ENCODE measurements around the gene CACNG6.

Gene CACNG6

DNA sequence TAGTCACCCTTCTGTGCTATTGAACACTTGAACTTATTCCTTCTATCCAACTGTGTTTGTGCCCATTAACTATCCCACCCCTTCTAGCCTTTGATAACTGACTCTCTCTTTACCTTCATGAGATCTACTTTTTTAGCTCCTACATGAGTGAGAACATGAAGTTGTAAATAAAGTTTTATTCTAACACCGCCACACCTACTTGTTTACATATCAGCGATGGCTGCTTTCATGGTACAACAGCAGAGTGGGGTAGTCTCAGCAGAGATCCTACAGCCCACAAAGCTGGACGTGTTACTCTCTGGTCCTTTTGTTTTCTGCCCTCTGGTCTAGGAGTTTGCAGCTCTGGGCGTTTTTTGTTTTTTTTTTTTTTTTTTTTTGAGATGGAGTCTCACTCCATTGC lies 48.6 kb downstream of the CACNG6 start:
- Histone ChIP-seq H4K20me1 (ENCODE audit: insufficient read depth, low read length) (no peaks in the 10 kb centered on the region), H3K9me3 (ENCODE audit: insufficient read depth, low read length) (no peaks in the 10 kb centered on the region), H3K4me1 (ENCODE audit: low read length) (no peaks in the 10 kb centered on the region), H3K79me2 (ENCODE audit: low read length) (no peaks in the 10 kb centered on the region), H3K4me2 (ENCODE audit: low read length) (no peak overlapping the region), H3K4me3 (ENCODE audit: low read length) (no peak overlapping the region), H3K27me3 (ENCODE audit: low read depth, low read length) (no peaks in the 10 kb centered on the region), H2AFZ (ENCODE audit: low read depth, low read length) (no peak overlapping the region), H3K27ac (ENCODE audit: low read length) (no peak overlapping the region), H3K36me3 (replicated peaks; ENCODE audit: low read depth, low read length) (no peaks in the 10 kb centered on the region), H3K9ac (ENCODE audit: low read length) (no peak overlapping the region)
- TF ChIP-seq, protein P1, sequence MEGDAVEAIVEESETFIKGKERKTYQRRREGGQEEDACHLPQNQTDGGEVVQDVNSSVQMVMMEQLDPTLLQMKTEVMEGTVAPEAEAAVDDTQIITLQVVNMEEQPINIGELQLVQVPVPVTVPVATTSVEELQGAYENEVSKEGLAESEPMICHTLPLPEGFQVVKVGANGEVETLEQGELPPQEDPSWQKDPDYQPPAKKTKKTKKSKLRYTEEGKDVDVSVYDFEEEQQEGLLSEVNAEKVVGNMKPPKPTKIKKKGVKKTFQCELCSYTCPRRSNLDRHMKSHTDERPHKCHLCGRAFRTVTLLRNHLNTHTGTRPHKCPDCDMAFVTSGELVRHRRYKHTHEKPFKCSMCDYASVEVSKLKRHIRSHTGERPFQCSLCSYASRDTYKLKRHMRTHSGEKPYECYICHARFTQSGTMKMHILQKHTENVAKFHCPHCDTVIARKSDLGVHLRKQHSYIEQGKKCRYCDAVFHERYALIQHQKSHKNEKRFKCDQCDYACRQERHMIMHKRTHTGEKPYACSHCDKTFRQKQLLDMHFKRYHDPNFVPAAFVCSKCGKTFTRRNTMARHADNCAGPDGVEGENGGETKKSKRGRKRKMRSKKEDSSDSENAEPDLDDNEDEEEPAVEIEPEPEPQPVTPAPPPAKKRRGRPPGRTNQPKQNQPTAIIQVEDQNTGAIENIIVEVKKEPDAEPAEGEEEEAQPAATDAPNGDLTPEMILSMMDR (IDR thresholded peaks at IDR 0.05; ENCODE audit: low read depth, low read length): no peak
- no peak for TF ChIP-seq EZH2phosphoT487 (IDR thresholded peaks at IDR 0.05; ENCODE audit: low read depth)

- no peaks in the 10 kb centered on the region for H3K79me2 ChIP-seq (ENCODE audit: low read length)
- H3K36me3 ChIP-seq (replicated peaks; ENCODE audit: low read depth, low read length): no peaks in the 10 kb centered on the region
- H3K27ac ChIP-seq (ENCODE audit: low read length): no peak overlapping the region
- H3K4me3 ChIP-seq (ENCODE audit: low read length): no peak overlapping the region
- no peaks in the 10 kb centered on the region for H3K27me3 ChIP-seq (ENCODE audit: low read depth, low read length)
- no peak overlapping the region for H3K9ac ChIP-seq (ENCODE audit: low read length)
- H3K9me3 ChIP-seq (ENCODE audit: insufficient read depth, low read length): no peaks in the 10 kb centered on the region
- TF ChIP-seq, protein P1 (IDR thresholded peaks at IDR 0.05; ENCODE audit: low read depth, low read length): no peak
- TF ChIP-seq EZH2phosphoT487 (IDR thresholded peaks at IDR 0.05; ENCODE audit: low read depth): no peak
- no peaks in the 10 kb centered on the region for H4K20me1 ChIP-seq (ENCODE audit: insufficient read depth, low read length)
- H3K4me1 ChIP-seq (ENCODE audit: low read length): no peaks in the 10 kb centered on the region
- no peak overlapping the region for H2AFZ ChIP-seq (ENCODE audit: low read depth, low read length)
- no peak overlapping the region for H3K4me2 ChIP-seq (ENCODE audit: low read length)
Observed at GRCh38 chr19:54041969-54042606, 50.7 kb downstream of the CACNG6 start.

DNA sequence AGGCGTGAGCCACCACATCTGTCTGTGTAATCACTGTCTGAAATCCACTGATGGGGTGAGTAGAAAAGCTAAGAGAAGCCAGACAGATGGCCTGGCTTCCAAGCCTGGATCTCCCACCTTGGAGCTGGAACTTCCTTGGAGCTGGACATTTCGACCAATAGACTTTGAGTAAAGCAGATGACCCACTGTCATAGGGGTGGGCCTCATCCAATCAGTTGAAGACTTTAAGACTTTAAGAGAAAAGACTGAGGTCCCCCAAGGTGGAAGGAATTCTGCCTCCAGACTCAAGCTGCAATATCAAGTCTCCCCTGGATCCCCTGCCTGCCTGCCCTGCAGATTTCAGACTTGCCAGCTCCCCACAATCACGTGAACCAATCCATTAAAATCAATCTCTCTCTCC lies 51.6 kb downstream of the CACNG6 start:
- Histone ChIP-seq H3K79me2 (ENCODE audit: low read length) (no peaks in the 10 kb centered on the region), H2AFZ (ENCODE audit: low read depth, low read length) (no peak overlapping the region), H3K36me3 (replicated peaks; ENCODE audit: low read depth, low read length) (no peaks in the 10 kb centered on the region), H3K27me3 (ENCODE audit: low read depth, low read length) (no peaks in the 10 kb centered on the region), H3K27ac (ENCODE audit: low read length) (no peak overlapping the region), H3K4me2 (ENCODE audit: low read length) (no peak overlapping the region), H3K9ac (ENCODE audit: low read length) (no peak overlapping the region), H3K9me3 (ENCODE audit: insufficient read depth, low read length) (no peaks in the 10 kb centered on the region), H3K4me3 (ENCODE audit: low read length) (no peak overlapping the region), H3K4me1 (ENCODE audit: low read length) (no peaks in the 10 kb centered on the region), H4K20me1 (ENCODE audit: insufficient read depth, low read length) (no peaks in the 10 kb centered on the region)
- TF ChIP-seq, protein P1 (IDR thresholded peaks at IDR 0.05; ENCODE audit: low read depth, low read length): no peak
- TF ChIP-seq EZH2phosphoT487 (IDR thresholded peaks at IDR 0.05; ENCODE audit: low read depth): no peak

- Histone ChIP-seq H3K9ac (ENCODE audit: low read length) (no peak overlapping the region), H3K27me3 (ENCODE audit: low read depth, low read length) (no peaks in the 10 kb centered on the region), H3K4me3 (ENCODE audit: low read length) (no peak overlapping the region), H3K4me1 (ENCODE audit: low read length) (no peaks in the 10 kb centered on the region), H3K4me2 (ENCODE audit: low read length) (no peak overlapping the region), H4K20me1 (ENCODE audit: insufficient read depth, low read length) (no peaks in the 10 kb centered on the region), H3K27ac (ENCODE audit: low read length) (no peak overlapping the region), H3K79me2 (ENCODE audit: low read length) (no peaks in the 10 kb centered on the region), H2AFZ (ENCODE audit: low read depth, low read length) (no peak overlapping the region), H3K36me3 (replicated peaks; ENCODE audit: low read depth, low read length) (no peaks in the 10 kb centered on the region), H3K9me3 (ENCODE audit: insufficient read depth, low read length) (no peaks in the 10 kb centered on the region)
- TF ChIP-seq EZH2phosphoT487 (IDR thresholded peaks at IDR 0.05; ENCODE audit: low read depth): no peak
- TF ChIP-seq, protein P1 (IDR thresholded peaks at IDR 0.05; ENCODE audit: low read depth, low read length): no peak
Observed at GRCh38 chr19:54045771-54046170, 54.3 kb downstream of the CACNG6 start.

All from OCI-LY3 (cell line).